H1 (cell line): ENCODE data around the gene CRCP. TPM values are rescaled to one million over a fixed set of nuclear protein-coding genes. Genes with fewer than 3 reads are reported as not detected.

Source experiments
- CTCF ChIA-PET: fragments of 300-600 bp; sonication (Branson Sonifier 250); formaldehyde crosslinking; loops from one replicate; lab custom pipeline; 2021; ENCODE audit not compliant: partially characterized antibody; lab: Charles Lee
- POLR2A ChIA-PET: fragments of 300-600 bp; sonication (Branson Sonifier 250); formaldehyde crosslinking; loops from one replicate; lab custom pipeline; 2021; ENCODE audit warnings: inconsistent platforms; ENCODE audit not compliant: partially characterized antibody; lab: Charles Lee
- DNase-seq, 2 experiments: peaks; one replicate each; pipeline versions ENCODE4 v3.0.0 to v3.0.0-alpha.2; 2010 to 2022; ENCODE audit warnings: low spot score in 2 of 2, low read depth in 1 of 2, mixed read lengths in 1 of 2
- FAIRE-seq: peaks from 2 replicates; lab custom pipeline; 2011; peaks lifted over from hg19 to GRCh38; lab: Jason Lieb, UNC
- H2AFZ ChIP-seq: 2 replicates; pipeline ENCODE4 v1.8.1; 2012; ENCODE audit warnings: low read length, inconsistent platforms
- H2AK5ac ChIP-seq: 2 replicates; pipeline ENCODE4 v1.6.1; 2013; ENCODE audit warnings: low read depth, low read length
- H2BK120ac ChIP-seq: replicated peaks from 2 replicates; pipeline ENCODE3; 2013; ENCODE audit warnings: low read depth, low read length, inconsistent platforms
- H2BK12ac ChIP-seq: 2 replicates; pipeline ENCODE4 v1.6.1; 2013; ENCODE audit warnings: low read depth, low read length
- H2BK15ac ChIP-seq: 2 replicates; pipeline ENCODE4 v1.6.1; 2013; ENCODE audit warnings: low read length
- H2BK20ac ChIP-seq: 2 replicates; pipeline ENCODE4 v1.6.1; 2013; ENCODE audit warnings: low read length
- H2BK5ac ChIP-seq: 2 replicates; pipeline ENCODE4 v1.6.1; 2013; ENCODE audit warnings: low read depth, low read length
- H3K14ac ChIP-seq: 2 replicates; pipeline ENCODE4 v1.6.1; 2013; ENCODE audit warnings: inconsistent platforms; ENCODE audit not compliant: insufficient read length
- H3K18ac ChIP-seq: 2 replicates; pipeline ENCODE4 v1.6.1; 2013; ENCODE audit warnings: low read length; ENCODE audit errors: extremely low read depth
- H3K23ac ChIP-seq: 2 replicates; pipeline ENCODE4 v1.6.1; 2013; ENCODE audit warnings: inconsistent platforms; ENCODE audit not compliant: insufficient read length
- H3K23me2 ChIP-seq: 2 replicates; pipeline ENCODE4 v1.6.1; 2013; ENCODE audit warnings: low read depth, low read length
- H3K27ac ChIP-seq: 2 replicates; pipeline ENCODE4 v1.6.1; 2011; ENCODE audit warnings: low read depth, low read length, inconsistent platforms
- H3K27me3 ChIP-seq, 4 experiments: replicated peaks in 1 of 4; 1 replicate in 1 of 4; 2 replicates in 3 of 4; pipeline versions ENCODE4 v1.6.1 to v1.8.1; 2011 to 2013; ENCODE audit warnings: low read length in 3 of 4, mild to moderate bottlenecking in 3 of 4, inconsistent platforms in 2 of 4, mixed read lengths in 2 of 4, moderate library complexity in 1 of 4; ENCODE audit not compliant: control insufficient read depth in 3 of 4, insufficient read depth in 3 of 4; ENCODE audit errors: extremely low read depth in 1 of 4
- H3K36me3 ChIP-seq, 4 experiments: 2 replicates each; pipeline versions ENCODE4 v1.6.1 to v1.8.1; 2011 to 2013; ENCODE audit warnings: mild to moderate bottlenecking in 4 of 4, low read length in 3 of 4, moderate library complexity in 2 of 4, control low read depth in 1 of 4, inconsistent platforms in 1 of 4; ENCODE audit not compliant: insufficient read depth in 4 of 4, control insufficient read depth in 2 of 4
- H3K4ac ChIP-seq: replicated peaks from 2 replicates; pipeline ENCODE3; 2013; ENCODE audit warnings: low read length, low read depth, mixed read lengths, inconsistent platforms; ENCODE audit not compliant: insufficient read length
- H3K4me1 ChIP-seq, 4 experiments: replicated peaks in 1 of 4; 1 replicate in 1 of 4; 2 replicates in 3 of 4; pipeline versions ENCODE4 v1.6.1 to v1.8.1; 2011 to 2013; ENCODE audit warnings: low read length in 3 of 4, inconsistent platforms in 2 of 4, mixed read lengths in 1 of 4; ENCODE audit not compliant: insufficient read depth in 4 of 4, control insufficient read depth in 3 of 4
- H3K4me2 ChIP-seq, 2 experiments: 2 replicates each; pipeline versions ENCODE4 v1.6.1 to v1.8.1; 2011 to 2013; ENCODE audit warnings: low read depth in 2 of 2, low read length in 2 of 2, control low read depth in 1 of 2, inconsistent platforms in 1 of 2, mild to moderate bottlenecking in 1 of 2; ENCODE audit not compliant: insufficient read depth in 1 of 2
- H3K4me3 ChIP-seq, 4 experiments: fragments of 200-600, 300-600 bp in 1 of 4; sonication (generic), shearing (Covaris generic), sonication (Bioruptor Twin) in 1 of 4; 2 replicates each; pipeline versions ENCODE4 v1.5.1 to v1.8.1; 2011 to 2016; ENCODE audit warnings: low read length in 4 of 4, low read depth in 3 of 4, control low read depth in 2 of 4, inconsistent platforms in 2 of 4, mild to moderate bottlenecking in 2 of 4, mixed read lengths in 1 of 4, moderate library complexity in 1 of 4; ENCODE audit not compliant: insufficient read depth in 2 of 4; ENCODE audit errors: extremely low read depth in 1 of 4
- H3K56ac ChIP-seq: replicated peaks from 2 replicates; pipeline ENCODE3; 2013; ENCODE audit warnings: low read depth, mild to moderate bottlenecking, mixed read lengths, low read length, inconsistent platforms; ENCODE audit not compliant: insufficient read length
- H3K79me1 ChIP-seq: 2 replicates; pipeline ENCODE4 v1.6.1; 2013; ENCODE audit warnings: low read depth, low read length, control low read depth
- H3K79me2 ChIP-seq, 2 experiments: 2 replicates each; pipeline versions ENCODE4 v1.6.1 to v1.8.1; 2012 to 2013; ENCODE audit warnings: low read length in 2 of 2, mild to moderate bottlenecking in 2 of 2, inconsistent platforms in 1 of 2; ENCODE audit not compliant: insufficient read depth in 2 of 2, control insufficient read depth in 1 of 2
- H3K9ac ChIP-seq, 4 experiments: replicated peaks in 1 of 4; 1 replicate in 1 of 4; 2 replicates in 3 of 4; pipeline versions ENCODE4 v1.6.1 to v1.8.1; 2011 to 2013; ENCODE audit warnings: low read depth in 3 of 4, low read length in 3 of 4, control low read depth in 2 of 4, mild to moderate bottlenecking in 2 of 4, moderate library complexity in 2 of 4, inconsistent platforms in 1 of 4; ENCODE audit errors: extremely low read depth in 1 of 4
- H3K9me3 ChIP-seq, 2 experiments: 2 replicates each; pipeline versions ENCODE4 v1.6.1 to v1.8.1; 2012 to 2013; ENCODE audit warnings: mild to moderate bottlenecking in 2 of 2, moderate library complexity in 2 of 2, control low read depth in 1 of 2, inconsistent platforms in 1 of 2, low read depth in 1 of 2, low read length in 1 of 2, mixed read lengths in 1 of 2; ENCODE audit not compliant: insufficient read depth in 2 of 2
- H4K20me1 ChIP-seq, 2 experiments: replicated peaks in 1 of 2; 2 replicates each; pipeline versions ENCODE3 to v1.8.1; 2011 to 2013; ENCODE audit warnings: inconsistent platforms in 2 of 2, low read length in 2 of 2, mild to moderate bottlenecking in 1 of 2; ENCODE audit not compliant: insufficient read depth in 2 of 2, control insufficient read depth in 1 of 2
- H4K5ac ChIP-seq: 2 replicates; pipeline ENCODE4 v1.6.1; 2013; ENCODE audit warnings: low read length, low read depth, mixed read lengths, inconsistent platforms; ENCODE audit not compliant: insufficient read length
- H4K8ac ChIP-seq: 2 replicates; pipeline ENCODE4 v1.8.0; 2013; ENCODE audit warnings: mild to moderate bottlenecking, moderate library complexity, low read length, inconsistent platforms; ENCODE audit not compliant: insufficient read depth; ENCODE audit errors: extremely low read depth
- H4K91ac ChIP-seq: replicated peaks from 2 replicates; pipeline ENCODE3; 2013; ENCODE audit warnings: low read length, mixed read lengths, inconsistent platforms; ENCODE audit not compliant: insufficient read length
- E2F6 ChIP-seq: IDR thresholded peaks from 2 replicates; pipeline ENCODE4 v1.6.1; 2012; ENCODE audit warnings: inconsistent platforms
- JUND ChIP-seq: IDR thresholded peaks from 2 replicates; pipeline ENCODE4 v1.6.1; 2011; ENCODE audit warnings: mild to moderate bottlenecking, improper control_type of control experiment, low read length
- KDM4A ChIP-seq: IDR thresholded peaks from one replicate; pipeline ENCODE4 v1.7.1; 2012; ENCODE audit warnings: low read depth, mild to moderate bottlenecking, moderate library complexity, low read length, inconsistent platforms; ENCODE audit not compliant: severe bottlenecking
- MAX ChIP-seq: IDR thresholded peaks from 2 replicates; pipeline ENCODE4 v1.6.1; 2012; ENCODE audit warnings: inconsistent platforms
- NANOG ChIP-seq: IDR thresholded peaks from 2 replicates; pipeline ENCODE4 v1.6.1; 2011; ENCODE audit warnings: low read length, low read depth, mild to moderate bottlenecking, inconsistent platforms; ENCODE audit not compliant: insufficient read depth, poor library complexity, severe bottlenecking
- NRF1 ChIP-seq: IDR thresholded peaks from 2 replicates; pipeline ENCODE4 v1.6.1; 2011; ENCODE audit warnings: mild to moderate bottlenecking, low read depth, low read length, improper control_type of control experiment
- POLR2A ChIP-seq, 2 experiments: IDR thresholded peaks; 1 replicate in 1 of 2; 2 replicates in 1 of 2; pipeline ENCODE4 v1.6.1; 2011; ENCODE audit warnings: low read depth in 2 of 2, low read length in 2 of 2, mild to moderate bottlenecking in 2 of 2; ENCODE audit errors: control extremely low read depth in 1 of 2
- RAD21 ChIP-seq, 2 experiments: IDR thresholded peaks in 1 of 2; conservative IDR thresholded peaks in 1 of 2; 2 replicates each; pipeline ENCODE4 v1.6.1; 2011; ENCODE audit warnings: low read depth in 2 of 2, low read length in 2 of 2, improper control_type of control experiment in 1 of 2, inconsistent platforms in 1 of 2, mild to moderate bottlenecking in 1 of 2, moderate library complexity in 1 of 2
- RFX5 ChIP-seq: IDR thresholded peaks from 2 replicates; pipeline ENCODE4 v1.6.1; 2011; ENCODE audit warnings: low read depth, low read length, improper control_type of control experiment, borderline replicate concordance
- SP2 ChIP-seq: IDR thresholded peaks from 2 replicates; pipeline ENCODE4 v1.6.1; 2012; ENCODE audit warnings: mild to moderate bottlenecking, low read length, inconsistent platforms
- YY1 ChIP-seq: IDR thresholded peaks from 2 replicates; pipeline ENCODE4 v1.6.1; 2011; ENCODE audit warnings: low read depth, mild to moderate bottlenecking, low read length
- ZNF274 ChIP-seq: IDR thresholded peaks from 2 replicates; pipeline ENCODE4 v1.7.0; 2012; ENCODE audit warnings: low read length, borderline replicate concordance; ENCODE audit errors: extremely low read depth
- WGBS, 2 experiments: shearing (Covaris generic) in 1 of 2; methylation state at CpG; one replicate each; pipeline versions ENCODE4 v1.1.6 to v1.1.7; 2013 to 2015; ENCODE audit warnings: low lambda C conversion rate in 2 of 2, mixed read lengths in 2 of 2, inconsistent platforms in 1 of 2, low coverage in 1 of 2, missing lambda C conversion rate in 1 of 2; ENCODE audit not compliant: insufficient replicate concordance in 2 of 2, insufficient coverage in 1 of 2, insufficient read length in 1 of 2; ENCODE audit errors: extremely low coverage in 1 of 2, missing lambda C conversion rate in 1 of 2; 5-methylcytosine and 5-hydroxymethylcytosine counted together
- polyA plus RNA-seq, 7 experiments: library from polyadenylated mRNA; depleted of rRNA in 3 of 7; stranded (reverse) in 5 of 7; unstranded in 2 of 7; fragments of >200 nt in 5 of 7; fragments of 200-250 nt in 2 of 7; gene quantifications; 1 replicate in 5 of 7; 2 replicates in 1 of 7; 4 replicates in 1 of 7; pipeline versions ENCODE4 v1.2.1 to v1.2.3, GENCODE V29; 2011 to 2013; ENCODE audit warnings: missing spikeins in 2 of 7, mixed read lengths in 2 of 7
- total RNA-seq: library from RNA; stranded (reverse); fragmentation: NEBNext Ultra II Directional; extraction: Animal tissue kit (Norgen Biotek cat#: 25700); gene quantifications from 2 replicates; pipeline ENCODE4 v1.2.1, GENCODE V29; 2021

The CRCP gene
- total and polyA plus RNA-seq, 2 of the 8 experiments (the other 6 are each of a cell fraction or from before 2014, with no cell fraction given): 15.0 to 29.3 TPM

- Histone ChIP-seq H3K14ac (no peak overlapping the region), H2BK15ac (no peak overlapping the region), H3K4ac (no peak overlapping the region), H3K56ac (no peak overlapping the region), H3K4me3 (no peak overlapping the region), H3K4me2 (no peak overlapping the region), H4K20me1 (peaks cover 0 to 6% of the 10 kb centered on the region in 2 experiments), H3K18ac (no peak overlapping the region), H3K23me2 (no peaks in the 10 kb centered on the region), H3K27me3 (no peaks in the 10 kb centered on the region), H3K9me3 (no peaks in the 10 kb centered on the region), H2BK120ac (no peak overlapping the region), H3K23ac (no peak overlapping the region), H3K36me3 (peaks cover 0 to 8% (median 0%) of the 10 kb centered on the region in 4 experiments; a peak in 1 of 8 replicates), H3K79me2 (no peaks in the 10 kb centered on the region), H4K91ac (no peak overlapping the region), H2BK20ac (no peak overlapping the region), H3K27ac (no peak overlapping the region), H2BK5ac (no peak overlapping the region), H4K8ac (no peak overlapping the region), H3K9ac (no peak overlapping the region), H3K79me1 (peaks cover 2% of the 10 kb centered on the region; the same call in 1 of the 2 replicates), H2AK5ac (no peak overlapping the region), H2AFZ (no peak overlapping the region), H2BK12ac (no peak overlapping the region), H4K5ac (no peak overlapping the region), H3K4me1 (no peaks in the 10 kb centered on the region)
- POLR2A ChIA-PET: interaction anchor here (0.5 to 2.6 kb wide), 5 partner anchors 7 to 32 kb away, joined by 3 to 9 read pairs (median 3); partner anchors contain the start of gene ASL
- 95% methylated on average over 15 of the region's 16 CpGs; no CpG with 5 or more reads in 1 of the 2 experiments for WGBS, 2 experiments
- CTCF ChIA-PET: interaction anchor here (0.6 to 1.6 kb wide), 4 partner anchors 11 to 778 kb away, joined by 3 to 5 read pairs (median 4); no protein-coding TSS in a partner anchor
- DNase-seq: no peak
- FAIRE-seq: no peak
- TF ChIP-seq E2F6: no peak
- TF ChIP-seq SP2: no peak
- no peak for TF ChIP-seq NANOG
- TF ChIP-seq YY1: no peak
- TF ChIP-seq POLR2A (IDR thresholded peaks at IDR 0.05; ENCODE audit: control extremely low read depth in 1 of 2, low read depth in 2 of 2, low read length in 2 of 2): no peak
- TF ChIP-seq RFX5: no peak
- no peak for TF ChIP-seq MAX
- TF ChIP-seq ZNF274: no peak
- no peak for TF ChIP-seq KDM4A
- TF ChIP-seq RAD21 (IDR thresholded peaks at IDR 0.05 in 1 of 2, conservative IDR thresholded peaks at IDR 0.05 in 1 of 2; ENCODE audit: low read depth in 2 of 2, low read length in 2 of 2): no peak
- TF ChIP-seq NRF1: no peak
- TF ChIP-seq JUND: no peak
These were observed 31.7 kb upstream of the CRCP start for GRCh38 chr7:66082886-66083415.
